Right atrium auricular region (tissue), 2 donors: ENCODE results near the gene OTOA. TPM values are rescaled to one million over a fixed set of nuclear protein-coding genes. Genes with fewer than 3 reads are reported as not detected.

Source experiments
- DNase-seq: peaks from one replicate; pipeline ENCODE4 v3.0.0-alpha.2; 2019; ENCODE audit warnings: low spot score
- H3K27ac ChIP-seq, 2 donors: fragments of 200-600 bp; sonication (generic); 1 replicate in 1 of 2; 2 replicates in 1 of 2; pipeline ENCODE4 v1.5.1; 2016 to 2019
- H3K27me3 ChIP-seq, 2 donors: fragments of 200-600 bp; sonication (generic); one replicate each; pipeline versions ENCODE4 v1.5.1 to v1.6.0; 2017 to 2019
- H3K36me3 ChIP-seq: fragments of 200-600 bp; sonication (generic); one replicate; pipeline ENCODE4 v1.5.1; 2016
- H3K4me1 ChIP-seq, 2 donors: fragments of 200-600 bp; sonication (generic); one replicate each; pipeline versions ENCODE4 v1.5.1 to v1.6.0; 2017 to 2019
- H3K4me3 ChIP-seq, 2 donors: fragments of 200-600 bp; sonication (generic); 1 replicate in 1 of 2; 2 replicates in 1 of 2; pipeline ENCODE4 v1.5.1; 2017 to 2019; ENCODE audit warnings: mild to moderate bottlenecking in 1 of 2, moderate library complexity in 1 of 2
- H3K9me3 ChIP-seq, 2 donors: fragments of 200-600 bp; sonication (generic); one replicate each; pipeline ENCODE4 v1.5.1; 2019
- CTCF ChIP-seq, 2 donors: fragments of 200-600 bp; sonication (generic); IDR thresholded peaks; one replicate each; pipeline ENCODE4 v1.5.1; 2019; ENCODE audit warnings: antibody characterized with exemption in 2 of 2
- total RNA-seq, 2 donors: library from RNA; depleted of rRNA; stranded (reverse); fragments of >200 nt; gene quantifications; one replicate each; pipeline ENCODE4 v1.1.0, GENCODE V29; 2016

Gene OTOA
- total RNA-seq, 2 donors from 2014 or later = not detected

- no peak for DNase-seq
- H3K27me3 ChIP-seq = no peaks in the 10 kb centered on the region
- no peak overlapping the region for H3K27ac ChIP-seq
- no peaks in the 10 kb centered on the region for H3K36me3 ChIP-seq
- H3K4me3 ChIP-seq = no peak overlapping the region
- no peak for TF ChIP-seq CTCF (IDR thresholded peaks at IDR 0.05)
- no peaks in the 10 kb centered on the region for H3K9me3 ChIP-seq
- peaks cover 0 to 17% of the 10 kb centered on the region in 2 donors for H3K4me1 ChIP-seq
These were observed 21.9 kb upstream of the OTOA start for GRCh38 chr16:21641916-21642315.

GRCh38 chr16:21642861-21643260 lies 20.9 kb upstream of the OTOA start:
- no peak overlapping the region for H3K27ac ChIP-seq
- DNase-seq = no peak
- no peaks in the 10 kb centered on the region for H3K9me3 ChIP-seq
- no peak for TF ChIP-seq CTCF (IDR thresholded peaks at IDR 0.05)
- no peaks in the 10 kb centered on the region for H3K36me3 ChIP-seq
- no peak overlapping the region for H3K4me3 ChIP-seq
- H3K27me3 ChIP-seq = no peaks in the 10 kb centered on the region
- H3K4me1 ChIP-seq = peaks cover 0 to 20% of the 10 kb centered on the region in 2 donors

- Histone ChIP-seq H3K9me3 (no peaks in the 10 kb centered on the region), H3K4me1 (peaks cover 0 to 20% of the 10 kb centered on the region in 2 donors), H3K4me3 (no peak overlapping the region), H3K27me3 (no peaks in the 10 kb centered on the region), H3K36me3 (no peaks in the 10 kb centered on the region), H3K27ac (no peak overlapping the region)
- no peak for TF ChIP-seq CTCF (IDR thresholded peaks at IDR 0.05)
- DNase-seq = no peak
These were observed 20.0 kb upstream of the OTOA start for GRCh38 chr16:21643785-21644184.

- H3K27me3 ChIP-seq = no peaks in the 10 kb centered on the region
- no peaks in the 10 kb centered on the region for H3K9me3 ChIP-seq
- no peak for TF ChIP-seq CTCF (IDR thresholded peaks at IDR 0.05)
- peaks cover 0 to 20% of the 10 kb centered on the region in 2 donors for H3K4me1 ChIP-seq
- H3K36me3 ChIP-seq = no peaks in the 10 kb centered on the region
- H3K4me3 ChIP-seq = no peak overlapping the region
- DNase-seq = no peak
- peak overlapping the region; percentile 61 to 68 for H3K27ac ChIP-seq
These were observed 19.1 kb upstream of the OTOA start for GRCh38 chr16:21644674-21645073.

GRCh38 chr16:21645261-21645721 lies 18.5 kb upstream of the OTOA start:
- no peaks in the 10 kb centered on the region for H3K27me3 ChIP-seq
- peaks cover 0 to 20% of the 10 kb centered on the region in 2 donors for H3K4me1 ChIP-seq
- H3K27ac ChIP-seq = peak overlapping the region; percentile 61 to 68
- H3K4me3 ChIP-seq = peak overlapping the region; percentile 8 to 36
- no peak for TF ChIP-seq CTCF (IDR thresholded peaks at IDR 0.05)
- peak; percentile 55 for DNase-seq
- no peaks in the 10 kb centered on the region for H3K36me3 ChIP-seq
- no peaks in the 10 kb centered on the region for H3K9me3 ChIP-seq

- Histone ChIP-seq H3K27ac (peak overlapping the region; percentile 61 to 68), H3K4me1 (peaks cover 0 to 20% of the 10 kb centered on the region in 2 donors)
These were observed 17.7 kb upstream of the OTOA start for GRCh38 chr16:21646091-21646490.

More at GRCh38 chr16:21646091-21646490, 17.7 kb upstream of the OTOA start:
- peak; percentile 51 for DNase-seq
- Histone ChIP-seq H3K27me3 (no peaks in the 10 kb centered on the region), H3K9me3 (no peaks in the 10 kb centered on the region), H3K4me3 (peak overlapping the region in 1 of 2 donors; percentile 36), H3K36me3 (no peaks in the 10 kb centered on the region)
- TF ChIP-seq CTCF (IDR thresholded peaks at IDR 0.05) = no peak
